Stimulated activated CD8-positive, alpha-beta memory T cell treated with anti-CD3 and anti-CD28 coated beads, Interleukin-7, amount 100 ng/mL, for 4 hours (primary cell): ENCODE results near the gene GRAMD1B.
"Not testable (repeated sequence)": the region's sequence is repeated elsewhere in the genome, so short reads cannot be mapped to it uniquely, and the experiment has no call there.

ENCODE experiments used
- DNase-seq, 2 donors: peaks; one replicate each; pipeline ENCODE4 v3.0.0-alpha.2; 2020; ENCODE audit warnings: low read depth in 2 of 2

The GRAMD1B gene

GRCh38 chr11:123568367-123568870 lies 138.3 kb downstream of the GRAMD1B start:
- DNase-seq = no peak

GRCh38 chr11:123569393-123569792 lies 139.3 kb downstream of the GRAMD1B start:
- DNase-seq = no peak

- DNase-seq = no peak
These were observed 141.0 kb downstream of the GRAMD1B start for GRCh38 chr11:123570939-123571580.

- DNase-seq = not testable (repeated sequence)
These were observed 142.7 kb downstream of the GRAMD1B start for GRCh38 chr11:123572791-123573190.

GRCh38 chr11:123573286-123573685 lies 143.2 kb downstream of the GRAMD1B start:
- DNase-seq = no peak

- DNase-seq = no peak
These were observed 145.4 kb downstream of the GRAMD1B start for GRCh38 chr11:123575441-123575840.

- no peak for DNase-seq
These were observed 146.0 kb downstream of the GRAMD1B start for GRCh38 chr11:123576082-123576481.

- no peak for DNase-seq
These were observed 146.4 kb downstream of the GRAMD1B start for GRCh38 chr11:123576501-123576900.

GRCh38 chr11:123577081-123577598 lies 147.1 kb downstream of the GRAMD1B start:
- peak; percentile 20 to 35 for DNase-seq

GRCh38 chr11:123578778-123579481 lies 148.9 kb downstream of the GRAMD1B start:
- no peak for DNase-seq

- no peak for DNase-seq
These were observed 149.4 kb downstream of the GRAMD1B start for GRCh38 chr11:123579482-123579812.

- DNase-seq = no peak
These were observed 150.1 kb downstream of the GRAMD1B start for GRCh38 chr11:123580137-123580536.

- peak; percentile 11 to 44 for DNase-seq
These were observed 150.6 kb downstream of the GRAMD1B start for GRCh38 chr11:123580557-123581275.

GRCh38 chr11:123581651-123582399 lies 151.8 kb downstream of the GRAMD1B start:
- no peak for DNase-seq

GRCh38 chr11:123582992-123583504 lies 153.0 kb downstream of the GRAMD1B start:
- DNase-seq = no peak

- no peak for DNase-seq
These were observed 154.1 kb downstream of the GRAMD1B start for GRCh38 chr11:123584186-123584585.

- no peak for DNase-seq
These were observed 154.7 kb downstream of the GRAMD1B start for GRCh38 chr11:123584737-123585136.

GRCh38 chr11:123585206-123585605 lies 155.1 kb downstream of the GRAMD1B start:
- no peak for DNase-seq

- no peak for DNase-seq
These were observed 155.6 kb downstream of the GRAMD1B start for GRCh38 chr11:123585706-123586105.

GRCh38 chr11:123586568-123586967 lies 156.5 kb downstream of the GRAMD1B start:
- DNase-seq = no peak

- DNase-seq = no peak
These were observed 157.0 kb downstream of the GRAMD1B start for GRCh38 chr11:123587044-123587443.
